Neural crest cell (in vitro differentiated cells): ENCODE measurements around the gene RPP25L. TPM values are rescaled to one million over a fixed set of nuclear protein-coding genes. Genes with fewer than 3 reads are reported as not detected.

Source experiments
- DNase-seq: peaks from one replicate; pipeline ENCODE4 v3.0.0; 2021; ENCODE audit warnings: low read depth, mixed read lengths, low spot score
- H3K27ac Mint-ChIP-seq: one replicate; pipeline ENCODE4 v1.8.0; 2021; ENCODE audit warnings: mild to moderate bottlenecking, mixed read lengths; ENCODE audit not compliant: unreplicated experiment
- H3K27me3 Mint-ChIP-seq: 2 replicates; pipeline ENCODE4 v1.8.0; 2021; ENCODE audit warnings: low read depth, mild to moderate bottlenecking, mixed read lengths
- H3K36me3 Mint-ChIP-seq: 2 replicates; pipeline ENCODE4 v1.8.0; 2021; ENCODE audit warnings: low read depth, mild to moderate bottlenecking, mixed read lengths
- H3K4me1 Mint-ChIP-seq: 2 replicates; pipeline ENCODE4 v1.8.0; 2021; ENCODE audit warnings: mixed read lengths
- H3K4me3 Mint-ChIP-seq: one replicate; pipeline ENCODE4 v1.8.0; 2021; ENCODE audit warnings: mild to moderate bottlenecking, mixed read lengths
- H3K9me3 Mint-ChIP-seq: 2 replicates; pipeline ENCODE4 v1.8.0; 2021; ENCODE audit warnings: mixed read lengths
- total RNA-seq: library from RNA; stranded (reverse); gene quantifications from 2 replicates; pipeline ENCODE4 v1.2.1, GENCODE V29; 2021
- TF ChIP-seq, protein P1 (sequence below): fragments of 200-600 bp; sonication (generic); conservative IDR thresholded peaks from 2 replicates; pipeline ENCODE4 v1.5.0; 2021; ENCODE audit warnings: antibody characterized with exemption, mild to moderate bottlenecking

Gene RPP25L
- total RNA-seq, 1 donor from 2014 or later = 22.7 TPM

DNA sequence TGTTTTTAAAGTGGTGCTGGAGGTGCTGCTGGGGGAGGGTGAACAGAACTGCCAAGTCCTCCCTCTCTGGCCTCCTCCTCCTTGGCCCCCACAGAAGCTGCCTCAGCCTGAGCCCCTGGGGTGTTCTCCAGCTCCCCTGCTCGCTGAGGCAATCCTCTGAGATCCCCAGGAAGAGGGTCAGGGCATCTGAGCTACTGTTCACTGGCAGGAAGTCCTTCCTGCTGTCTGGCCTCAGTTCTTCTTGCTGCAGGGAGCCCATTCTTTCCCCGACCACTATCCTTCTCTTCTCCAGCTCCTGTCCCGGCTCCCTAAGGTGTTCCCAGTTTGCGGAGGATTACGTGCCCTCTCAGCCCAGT is 32.1 kb downstream of the RPP25L start:
- no peak for DNase-seq
- H3K9me3 Mint-ChIP-seq = no peaks in the 10 kb centered on the region
- TF ChIP-seq, protein P1, sequence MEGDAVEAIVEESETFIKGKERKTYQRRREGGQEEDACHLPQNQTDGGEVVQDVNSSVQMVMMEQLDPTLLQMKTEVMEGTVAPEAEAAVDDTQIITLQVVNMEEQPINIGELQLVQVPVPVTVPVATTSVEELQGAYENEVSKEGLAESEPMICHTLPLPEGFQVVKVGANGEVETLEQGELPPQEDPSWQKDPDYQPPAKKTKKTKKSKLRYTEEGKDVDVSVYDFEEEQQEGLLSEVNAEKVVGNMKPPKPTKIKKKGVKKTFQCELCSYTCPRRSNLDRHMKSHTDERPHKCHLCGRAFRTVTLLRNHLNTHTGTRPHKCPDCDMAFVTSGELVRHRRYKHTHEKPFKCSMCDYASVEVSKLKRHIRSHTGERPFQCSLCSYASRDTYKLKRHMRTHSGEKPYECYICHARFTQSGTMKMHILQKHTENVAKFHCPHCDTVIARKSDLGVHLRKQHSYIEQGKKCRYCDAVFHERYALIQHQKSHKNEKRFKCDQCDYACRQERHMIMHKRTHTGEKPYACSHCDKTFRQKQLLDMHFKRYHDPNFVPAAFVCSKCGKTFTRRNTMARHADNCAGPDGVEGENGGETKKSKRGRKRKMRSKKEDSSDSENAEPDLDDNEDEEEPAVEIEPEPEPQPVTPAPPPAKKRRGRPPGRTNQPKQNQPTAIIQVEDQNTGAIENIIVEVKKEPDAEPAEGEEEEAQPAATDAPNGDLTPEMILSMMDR = no peak
- no peaks in the 10 kb centered on the region for H3K27me3 Mint-ChIP-seq
- H3K36me3 Mint-ChIP-seq = no peaks in the 10 kb centered on the region
- peaks cover 90% of the 10 kb centered on the region for H3K4me1 Mint-ChIP-seq
- peak overlapping the region; percentile 85 for H3K4me3 Mint-ChIP-seq
- peak overlapping the region; percentile 100 for H3K27ac Mint-ChIP-seq

GRCh38 chr9:34579104-34579807 is 32.6 kb downstream of the RPP25L start:
- H3K27ac Mint-ChIP-seq = peak overlapping the region; percentile 100
- no peaks in the 10 kb centered on the region for H3K9me3 Mint-ChIP-seq
- H3K27me3 Mint-ChIP-seq = no peaks in the 10 kb centered on the region
- no peak for DNase-seq
- TF ChIP-seq, protein P1 = no peak
- H3K4me3 Mint-ChIP-seq = peak overlapping the region; percentile 85
- peaks cover 90% of the 10 kb centered on the region for H3K4me1 Mint-ChIP-seq
- H3K36me3 Mint-ChIP-seq = no peaks in the 10 kb centered on the region

DNA sequence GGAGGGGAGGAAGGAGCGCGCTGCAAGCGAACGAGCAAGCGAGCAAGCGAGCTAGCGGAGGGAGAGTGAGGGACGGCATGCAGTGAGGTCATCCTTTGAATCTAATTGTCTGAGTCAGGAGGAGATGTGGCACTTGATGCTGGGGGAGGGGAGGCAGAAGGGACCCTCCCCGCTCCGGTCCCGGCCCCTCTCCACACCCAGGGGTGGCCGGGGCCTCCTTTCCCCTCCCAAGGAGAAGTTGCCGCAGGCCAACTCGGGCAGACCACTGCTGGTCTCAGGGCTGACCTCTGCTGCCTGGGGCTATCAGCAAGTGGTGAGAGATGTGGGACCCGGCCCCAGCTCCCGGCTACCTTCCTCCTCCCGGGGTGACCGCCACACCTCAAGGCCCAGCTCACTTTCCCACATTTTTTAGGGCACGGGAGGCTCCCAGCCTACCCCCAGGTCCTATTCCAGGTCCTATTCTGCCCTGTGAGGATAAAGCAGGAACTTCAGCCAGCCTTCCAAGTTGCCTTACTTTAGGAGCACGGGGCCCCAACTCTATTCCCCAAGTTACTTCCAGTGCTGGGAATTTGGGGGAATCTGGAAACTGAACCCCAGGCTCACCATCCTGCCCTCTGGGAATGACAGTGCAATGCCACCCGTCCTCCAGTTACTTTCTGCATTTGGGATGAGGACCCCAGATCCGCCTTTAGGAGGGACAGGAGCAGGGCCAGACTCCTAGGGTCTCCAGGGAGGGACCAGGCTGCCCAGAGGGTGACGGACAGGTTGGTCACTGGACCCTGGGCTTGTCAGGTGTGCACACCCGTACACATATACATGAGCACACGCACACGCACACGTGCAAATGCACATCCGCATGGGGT is 33.4 kb downstream of the RPP25L start:
- TF ChIP-seq, protein P1 = no peak
- Mint-ChIP-seq H3K4me1 (peaks cover 90% of the 10 kb centered on the region), H3K4me3 (peak overlapping the region; percentile 83), H3K36me3 (no peaks in the 10 kb centered on the region), H3K27ac (peak overlapping the region; percentile 97), H3K9me3 (no peaks in the 10 kb centered on the region), H3K27me3 (no peaks in the 10 kb centered on the region)
- peak; percentile 63 for DNase-seq

DNA sequence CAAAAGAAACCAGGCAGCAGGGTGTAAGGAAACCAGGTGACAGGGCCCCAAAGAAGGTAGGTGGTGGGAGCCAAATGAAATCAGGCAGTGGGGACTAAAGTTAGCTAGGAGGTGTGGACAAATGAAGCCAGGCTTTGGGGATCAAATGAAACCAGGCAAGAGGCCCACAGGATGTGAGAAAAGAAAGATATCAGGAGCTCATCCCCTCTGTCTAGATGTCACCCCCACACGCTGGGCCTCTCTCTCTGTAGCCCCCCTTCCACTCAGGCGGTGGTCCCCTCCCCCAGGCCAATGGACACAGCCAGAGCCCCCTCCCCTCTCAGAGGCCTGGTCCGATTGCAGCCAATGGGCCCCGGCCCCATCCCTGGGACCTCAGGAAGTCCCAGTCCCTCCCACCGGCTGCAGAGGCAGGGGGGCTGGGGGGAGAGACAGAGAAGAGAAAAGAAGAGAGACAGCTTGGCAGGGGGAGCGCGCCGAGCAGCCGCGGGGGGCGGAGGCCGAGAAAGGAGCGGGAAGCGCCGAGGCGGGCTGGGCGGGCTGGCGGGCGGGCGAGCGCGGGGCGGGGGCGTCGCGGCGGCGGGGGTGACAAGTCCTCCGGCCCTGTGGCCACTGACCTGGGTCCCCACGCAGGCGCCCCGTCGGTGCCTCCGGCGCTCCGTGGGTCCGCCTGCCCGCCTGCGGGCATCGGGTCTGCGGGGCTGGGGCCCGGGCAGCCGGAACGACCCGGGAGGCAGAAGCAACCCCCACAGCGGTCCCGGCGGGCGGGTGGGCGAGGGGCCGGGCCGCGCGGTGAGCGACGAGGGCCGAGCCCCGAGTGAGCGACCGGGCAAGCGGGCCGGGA is 34.3 kb downstream of the RPP25L start:
- Mint-ChIP-seq H3K4me3 (peak overlapping the region; percentile 86), H3K27ac (peak overlapping the region; percentile 95), H3K9me3 (no peaks in the 10 kb centered on the region), H3K36me3 (no peaks in the 10 kb centered on the region), H3K27me3 (no peaks in the 10 kb centered on the region), H3K4me1 (peaks cover 89% of the 10 kb centered on the region)
- TF ChIP-seq, protein P1 = no peak
- peak; percentile 66 for DNase-seq

GRCh38 chr9:34576597-34577399 is 35.1 kb downstream of the RPP25L start:
- Mint-ChIP-seq H3K9me3 (no peaks in the 10 kb centered on the region), H3K36me3 (no peaks in the 10 kb centered on the region), H3K4me3 (peak overlapping the region; percentile 86), H3K4me1 (peaks cover 91% of the 10 kb centered on the region), H3K27me3 (no peaks in the 10 kb centered on the region), H3K27ac (peak overlapping the region; percentile 95)
- TF ChIP-seq, protein P1 = no peak
- peak; percentile 60 for DNase-seq
